Measurements from ENCODE around the gene PSG3.
"Not testable (repeated sequence)": the region's sequence is repeated elsewhere in the genome, so short reads cannot be mapped to it uniquely, and the experiment has no call there.

Gene PSG3

DNA sequence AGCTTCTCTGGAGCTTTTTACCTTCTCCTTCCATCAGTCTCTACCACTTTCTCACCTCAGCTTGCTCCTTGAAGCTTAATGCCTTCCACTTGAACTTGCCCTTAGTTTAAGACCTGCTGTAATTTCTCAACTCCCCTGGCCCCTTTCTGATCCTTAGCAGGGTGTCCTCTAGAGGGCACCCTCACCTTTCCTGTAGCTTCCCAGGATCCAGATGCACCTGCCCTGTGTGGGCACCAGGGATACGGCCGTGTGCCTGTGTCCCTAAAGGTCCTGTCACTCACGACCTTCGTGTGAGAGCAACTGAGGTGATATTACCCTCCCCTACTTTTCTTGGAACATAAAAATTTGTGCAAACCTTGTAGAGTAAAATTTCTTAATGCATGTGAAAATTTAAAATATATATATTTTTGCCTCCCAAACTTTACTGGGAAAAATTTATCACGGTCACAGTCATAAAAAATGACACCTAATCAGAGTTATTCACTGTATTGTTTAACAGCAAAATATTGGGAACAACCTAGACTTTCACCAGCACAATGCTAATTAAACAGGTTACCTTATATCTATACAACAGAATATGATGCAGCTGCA, 46.4 kb downstream of the PSG3 start:
- DNase-seq: no peak

DNA sequence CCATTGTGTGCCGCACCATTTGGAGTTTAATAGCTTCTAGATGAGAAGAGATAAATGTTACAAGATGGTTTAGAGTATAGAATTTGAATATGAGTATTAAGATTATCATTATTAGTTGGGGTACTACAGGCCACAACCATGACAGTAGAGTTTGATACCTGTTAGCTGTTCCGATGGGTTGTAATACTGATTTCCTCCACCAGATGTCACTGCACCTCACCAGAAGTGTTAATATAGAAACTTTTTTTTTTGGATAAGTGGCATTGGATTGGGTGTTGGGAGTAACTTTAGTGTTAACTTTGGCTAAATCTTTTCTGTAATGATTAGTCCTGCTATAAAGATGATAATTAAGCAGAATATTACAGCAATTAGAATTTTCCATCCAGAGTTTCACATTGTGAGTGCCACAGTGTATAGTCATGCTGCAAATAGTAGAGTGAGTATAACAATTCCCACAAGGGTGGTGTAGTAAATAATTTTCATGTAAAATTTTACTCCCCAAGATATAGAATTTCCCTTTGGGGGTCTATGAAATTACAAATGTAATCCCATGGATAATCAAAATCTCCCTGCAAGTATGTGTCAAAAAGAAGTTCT, 56.3 kb downstream of the PSG3 start:
- no peak for DNase-seq

DNA sequence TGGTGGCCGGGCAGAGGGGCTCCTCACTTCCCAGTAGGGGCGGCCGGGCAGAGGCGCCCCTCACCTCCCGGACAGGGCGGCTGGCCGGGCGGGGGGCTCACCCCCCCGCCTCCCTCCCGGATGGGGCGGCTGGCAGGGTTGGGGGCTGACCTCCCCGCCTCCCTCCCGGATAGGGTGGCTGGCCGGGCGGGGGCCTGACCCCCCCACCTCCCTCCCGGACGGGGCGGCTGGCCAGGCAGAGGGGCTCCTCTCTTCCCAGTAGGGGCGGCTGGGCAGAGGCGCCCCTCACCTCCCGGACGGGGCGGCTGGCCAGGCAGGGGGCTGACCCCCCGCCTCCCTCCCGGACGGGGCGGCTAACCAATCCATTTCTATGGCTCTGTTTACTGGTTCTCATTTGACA, 64.0 kb downstream of the PSG3 start:
- DNase-seq: not testable (repeated sequence)

- DNase-seq: not testable (repeated sequence)
These were observed 65.7 kb downstream of the PSG3 start for GRCh38 chr19:42674549-42674948.
